SHP77 (cell line): ENCODE results near the gene NACC1.

Experiments
- DNase-seq, 2 experiments: peaks; one replicate each; lab custom pipeline; 2025; lab: John Stamatoyannopoulos, UW

Gene NACC1

GRCh38 chr19:13117772-13118423 lies at the start of gene NACC1:
Gene NACC1 (plus strand): TSS chr19:13118264. CDS start chr19:13135208, 16,944 bp downstream.
- DNase-seq, result peak; percentile 79 to 89

- DNase-seq, result no peak
Measured at GRCh38 chr19:13069415-13070359, 48.4 kb upstream of the NACC1 start.

GRCh38 chr19:13070425-13071140 lies 47.5 kb upstream of the NACC1 start:
- no peak for DNase-seq

- DNase-seq, result no peak
Measured at GRCh38 chr19:13071444-13072187, 46.4 kb upstream of the NACC1 start.

- no peak for DNase-seq
Measured at GRCh38 chr19:13072188-13072908, 45.7 kb upstream of the NACC1 start.

- no peak for DNase-seq
Measured at GRCh38 chr19:13073263-13073662, 44.8 kb upstream of the NACC1 start.

GRCh38 chr19:13074378-13074777 lies 43.7 kb upstream of the NACC1 start:
- DNase-seq, result no peak

GRCh38 chr19:13076320-13076719 lies 41.7 kb upstream of the NACC1 start:
- DNase-seq, result no peak

GRCh38 chr19:13076787-13077186 lies 41.3 kb upstream of the NACC1 start:
- no peak for DNase-seq

- DNase-seq, result no peak
Measured at GRCh38 chr19:13077240-13077639, 40.8 kb upstream of the NACC1 start.

- DNase-seq, result no peak
Measured at GRCh38 chr19:13078381-13078780, 39.7 kb upstream of the NACC1 start.

- peak in 1 of 2 experiments; percentile 38 for DNase-seq
Measured at GRCh38 chr19:13078897-13079541, 39.0 kb upstream of the NACC1 start.

GRCh38 chr19:13079542-13079986 lies 38.5 kb upstream of the NACC1 start:
- DNase-seq, result no peak

- peak; percentile 47 to 64 for DNase-seq
Measured at GRCh38 chr19:13082192-13083007, 35.7 kb upstream of the NACC1 start.

GRCh38 chr19:13083008-13083404 lies 35.1 kb upstream of the NACC1 start:
- DNase-seq, result no peak

- no peak for DNase-seq
Measured at GRCh38 chr19:13083627-13084026, 34.4 kb upstream of the NACC1 start.

GRCh38 chr19:13085666-13086065 lies 32.4 kb upstream of the NACC1 start:
- DNase-seq, result no peak

- no peak for DNase-seq
Measured at GRCh38 chr19:13086341-13086740, 31.7 kb upstream of the NACC1 start.

GRCh38 chr19:13087295-13087694 lies 30.8 kb upstream of the NACC1 start:
- DNase-seq, result no peak
